Measurements from ENCODE around the gene RP9.

RP9 gene

GRCh38 chr7:33061282-33061937 is 47.8 kb downstream of the RP9 start:
- DNase-seq, result no peak

- DNase-seq, result no peak
Observed at GRCh38 chr7:33059635-33060034, 49.6 kb downstream of the RP9 start.

- no peak for DNase-seq
Observed at GRCh38 chr7:33055158-33055557, 54.0 kb downstream of the RP9 start.

- no peak for DNase-seq
Observed at GRCh38 chr7:33054261-33054964, 54.8 kb downstream of the RP9 start.

- no peak for DNase-seq
Observed at GRCh38 chr7:33053721-33054120, 55.5 kb downstream of the RP9 start.

- DNase-seq, result no peak
Observed at GRCh38 chr7:33050535-33051318, 58.5 kb downstream of the RP9 start.

- DNase-seq, result no peak
Observed at GRCh38 chr7:33048704-33049103, 60.5 kb downstream of the RP9 start.

GRCh38 chr7:33048257-33048656 is 60.9 kb downstream of the RP9 start:
- DNase-seq, result no peak

GRCh38 chr7:33044986-33045385 is 64.2 kb downstream of the RP9 start:
- DNase-seq, result no peak
